ENCODE data around the gene RPL22.

RPL22 gene

DNA sequence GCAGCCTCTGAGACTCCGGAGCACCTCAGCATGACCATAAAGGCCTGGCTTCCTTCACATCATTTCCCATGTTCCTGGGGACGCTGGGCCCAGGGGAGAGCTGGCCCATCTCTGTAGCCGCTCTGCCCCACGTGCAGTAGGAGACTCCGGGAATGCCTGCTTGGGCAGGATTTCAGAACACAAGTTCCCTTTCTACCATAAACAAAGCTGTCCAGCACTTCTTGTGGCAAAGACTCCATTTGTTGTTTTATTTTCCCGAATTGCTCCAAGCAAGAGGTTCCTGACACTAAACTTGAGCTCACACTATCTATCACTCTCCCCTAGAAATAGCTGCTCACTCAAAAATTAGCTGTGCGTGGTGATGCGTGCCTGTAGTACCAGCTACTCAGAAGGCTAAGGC is 41.2 kb downstream of the RPL22 start:
- Histone ChIP-seq H3K79me2 (ENCODE audit: low read length) (no peaks in the 10 kb centered on the region), H3K4me3 (ENCODE audit: low read length) (no peak overlapping the region), H3K9me3 (ENCODE audit: insufficient read depth, low read length) (no peaks in the 10 kb centered on the region), H3K4me1 (ENCODE audit: low read length) (no peaks in the 10 kb centered on the region), H3K27ac (ENCODE audit: low read length) (no peak overlapping the region), H4K20me1 (ENCODE audit: insufficient read depth, low read length) (no peaks in the 10 kb centered on the region), H3K4me2 (ENCODE audit: low read length) (no peak overlapping the region), H2AFZ (ENCODE audit: low read depth, low read length) (no peak overlapping the region), H3K36me3 (replicated peaks; ENCODE audit: low read depth, low read length) (no peaks in the 10 kb centered on the region), H3K27me3 (ENCODE audit: low read depth, low read length) (no peaks in the 10 kb centered on the region), H3K9ac (ENCODE audit: low read length) (no peak overlapping the region)
- TF ChIP-seq, protein P1, sequence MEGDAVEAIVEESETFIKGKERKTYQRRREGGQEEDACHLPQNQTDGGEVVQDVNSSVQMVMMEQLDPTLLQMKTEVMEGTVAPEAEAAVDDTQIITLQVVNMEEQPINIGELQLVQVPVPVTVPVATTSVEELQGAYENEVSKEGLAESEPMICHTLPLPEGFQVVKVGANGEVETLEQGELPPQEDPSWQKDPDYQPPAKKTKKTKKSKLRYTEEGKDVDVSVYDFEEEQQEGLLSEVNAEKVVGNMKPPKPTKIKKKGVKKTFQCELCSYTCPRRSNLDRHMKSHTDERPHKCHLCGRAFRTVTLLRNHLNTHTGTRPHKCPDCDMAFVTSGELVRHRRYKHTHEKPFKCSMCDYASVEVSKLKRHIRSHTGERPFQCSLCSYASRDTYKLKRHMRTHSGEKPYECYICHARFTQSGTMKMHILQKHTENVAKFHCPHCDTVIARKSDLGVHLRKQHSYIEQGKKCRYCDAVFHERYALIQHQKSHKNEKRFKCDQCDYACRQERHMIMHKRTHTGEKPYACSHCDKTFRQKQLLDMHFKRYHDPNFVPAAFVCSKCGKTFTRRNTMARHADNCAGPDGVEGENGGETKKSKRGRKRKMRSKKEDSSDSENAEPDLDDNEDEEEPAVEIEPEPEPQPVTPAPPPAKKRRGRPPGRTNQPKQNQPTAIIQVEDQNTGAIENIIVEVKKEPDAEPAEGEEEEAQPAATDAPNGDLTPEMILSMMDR (IDR thresholded peaks at IDR 0.05; ENCODE audit: low read depth, low read length): no peak
- TF ChIP-seq EZH2phosphoT487 (IDR thresholded peaks at IDR 0.05; ENCODE audit: low read depth): no peak

DNA sequence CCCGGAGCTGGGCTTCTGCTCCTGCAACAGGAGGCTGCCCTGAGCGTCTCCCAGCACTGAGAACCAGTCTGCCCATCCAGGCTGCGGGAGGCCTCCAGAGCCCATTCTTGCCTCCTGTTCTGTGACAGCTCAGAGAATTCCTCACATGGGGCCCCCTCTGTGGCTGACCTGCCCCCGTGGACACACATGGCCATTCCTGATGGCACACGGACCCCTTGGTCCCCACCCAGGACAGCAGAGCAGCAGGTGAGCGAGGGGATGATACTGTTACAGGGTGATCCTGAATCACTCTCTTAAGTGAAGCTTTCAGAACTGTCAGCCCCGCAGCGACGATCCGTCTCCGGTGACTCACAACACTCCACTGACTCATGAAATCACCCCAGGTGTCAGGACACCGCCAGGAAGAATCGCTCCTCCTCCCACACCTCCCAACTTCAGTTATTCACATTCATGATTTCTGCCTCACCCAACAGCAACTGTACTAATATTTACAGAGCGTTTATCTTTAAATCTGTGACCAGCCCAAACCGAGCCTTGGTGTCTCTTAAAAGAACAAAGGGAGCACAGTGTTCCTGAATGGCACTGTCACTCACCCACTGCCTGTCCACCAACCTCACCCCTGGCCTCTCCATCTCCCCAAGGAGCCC is 41.7 kb downstream of the RPL22 start:
- Histone ChIP-seq H2AFZ (ENCODE audit: low read depth, low read length) (no peak overlapping the region), H3K27ac (ENCODE audit: low read length) (no peak overlapping the region), H3K4me2 (ENCODE audit: low read length) (no peak overlapping the region), H3K4me1 (ENCODE audit: low read length) (no peaks in the 10 kb centered on the region), H3K9me3 (ENCODE audit: insufficient read depth, low read length) (no peaks in the 10 kb centered on the region), H4K20me1 (ENCODE audit: insufficient read depth, low read length) (no peaks in the 10 kb centered on the region), H3K27me3 (ENCODE audit: low read depth, low read length) (no peaks in the 10 kb centered on the region), H3K9ac (ENCODE audit: low read length) (no peak overlapping the region), H3K79me2 (ENCODE audit: low read length) (no peaks in the 10 kb centered on the region), H3K4me3 (ENCODE audit: low read length) (no peak overlapping the region), H3K36me3 (replicated peaks; ENCODE audit: low read depth, low read length) (no peaks in the 10 kb centered on the region)
- TF ChIP-seq EZH2phosphoT487 (IDR thresholded peaks at IDR 0.05; ENCODE audit: low read depth): no peak
- TF ChIP-seq, protein P1 (IDR thresholded peaks at IDR 0.05; ENCODE audit: low read depth, low read length): no peak

DNA sequence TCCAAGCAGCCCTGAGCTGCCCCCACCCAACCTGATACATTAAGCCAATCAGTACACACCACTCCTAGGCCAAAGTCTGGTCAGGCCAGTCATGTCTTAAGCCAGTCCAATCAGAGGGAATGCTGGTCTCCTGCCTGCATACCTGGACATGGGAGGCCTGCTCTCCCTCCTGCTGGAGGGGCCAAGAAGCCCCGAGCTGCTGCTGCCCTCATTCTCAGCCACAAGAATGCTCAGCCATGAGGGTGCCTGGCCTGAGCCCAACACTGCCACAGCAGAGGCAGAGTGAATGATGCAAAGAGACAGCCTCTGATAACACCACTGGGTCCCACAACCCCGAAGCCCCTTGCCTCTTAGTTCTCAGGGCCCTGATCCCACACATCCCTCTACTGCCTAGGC is 42.3 kb downstream of the RPL22 start:
- Histone ChIP-seq H3K4me3 (ENCODE audit: low read length) (no peak overlapping the region), H3K36me3 (replicated peaks; ENCODE audit: low read depth, low read length) (no peaks in the 10 kb centered on the region), H3K79me2 (ENCODE audit: low read length) (no peaks in the 10 kb centered on the region), H3K4me1 (ENCODE audit: low read length) (no peaks in the 10 kb centered on the region), H3K9me3 (ENCODE audit: insufficient read depth, low read length) (no peaks in the 10 kb centered on the region), H2AFZ (ENCODE audit: low read depth, low read length) (no peak overlapping the region), H4K20me1 (ENCODE audit: insufficient read depth, low read length) (no peaks in the 10 kb centered on the region), H3K9ac (ENCODE audit: low read length) (no peak overlapping the region), H3K27ac (ENCODE audit: low read length) (no peak overlapping the region), H3K27me3 (ENCODE audit: low read depth, low read length) (no peaks in the 10 kb centered on the region), H3K4me2 (ENCODE audit: low read length) (no peak overlapping the region)
- TF ChIP-seq EZH2phosphoT487 (IDR thresholded peaks at IDR 0.05; ENCODE audit: low read depth): no peak
- TF ChIP-seq, protein P1 (IDR thresholded peaks at IDR 0.05; ENCODE audit: low read depth, low read length): no peak

DNA sequence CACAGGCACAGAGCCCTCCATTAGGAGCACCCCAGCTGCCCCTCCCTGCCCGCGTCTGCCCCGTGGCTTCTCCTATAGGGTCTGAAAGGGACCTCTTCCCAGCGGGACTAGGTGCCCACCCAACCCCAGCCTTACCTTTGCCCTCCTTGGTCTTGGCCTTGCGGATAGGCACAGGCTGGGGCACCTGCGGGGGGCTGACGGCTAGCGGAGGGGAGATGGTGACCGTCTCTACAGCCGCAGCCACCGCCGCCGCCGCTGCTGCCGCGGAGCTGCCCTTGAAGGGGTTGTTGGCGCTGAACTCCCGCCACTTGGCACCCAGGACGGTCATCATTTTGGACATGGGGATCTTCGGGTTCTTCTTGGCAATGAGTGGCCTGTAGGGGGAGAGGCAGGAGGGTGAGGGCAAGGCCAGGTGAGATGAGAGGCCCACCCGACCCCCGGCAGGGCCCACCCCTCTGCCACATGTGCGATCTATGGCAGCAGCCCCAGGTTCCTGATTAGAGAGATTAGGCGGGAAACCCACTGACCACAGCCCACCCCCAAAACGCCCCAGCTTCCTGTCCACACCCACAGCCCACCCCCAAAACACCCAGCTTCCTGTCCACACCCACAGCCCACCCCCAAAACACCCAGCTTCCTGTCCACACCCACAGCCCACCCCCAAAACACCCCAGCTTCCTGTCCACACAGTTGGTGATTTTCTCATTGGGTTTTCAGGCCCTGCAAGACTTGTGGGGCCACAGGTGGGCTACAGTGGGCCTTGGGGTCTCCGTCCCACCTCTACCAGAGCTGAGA is 44.7 kb downstream of the RPL22 start:
- H3K79me2 ChIP-seq (ENCODE audit: low read length): no peaks in the 10 kb centered on the region
- H2AFZ ChIP-seq (ENCODE audit: low read depth, low read length): no peak overlapping the region
- no peaks in the 10 kb centered on the region for H3K27me3 ChIP-seq (ENCODE audit: low read depth, low read length)
- no peak overlapping the region for H3K4me3 ChIP-seq (ENCODE audit: low read length)
- no peaks in the 10 kb centered on the region for H3K4me1 ChIP-seq (ENCODE audit: low read length)
- H3K36me3 ChIP-seq (replicated peaks; ENCODE audit: low read depth, low read length): no peaks in the 10 kb centered on the region
- no peaks in the 10 kb centered on the region for H4K20me1 ChIP-seq (ENCODE audit: insufficient read depth, low read length)
- no peak for TF ChIP-seq EZH2phosphoT487 (IDR thresholded peaks at IDR 0.05; ENCODE audit: low read depth)
- TF ChIP-seq, protein P1 (IDR thresholded peaks at IDR 0.05; ENCODE audit: low read depth, low read length): no peak
- no peak overlapping the region for H3K9ac ChIP-seq (ENCODE audit: low read length)
- no peaks in the 10 kb centered on the region for H3K9me3 ChIP-seq (ENCODE audit: insufficient read depth, low read length)
- no peak overlapping the region for H3K4me2 ChIP-seq (ENCODE audit: low read length)
- no peak overlapping the region for H3K27ac ChIP-seq (ENCODE audit: low read length)

Data from OCI-LY3 (cell line).